Iris pigment epithelial cell (primary cell): Measurements from ENCODE around the gene BAHD1.

Source experiments
- DNase-seq: peaks from one replicate; pipeline ENCODE4 v3.0.0-alpha.2; 2011; ENCODE audit warnings: low read depth

BAHD1 gene

GRCh38 chr15:40467261-40467615, 26.5 kb downstream of the BAHD1 start:
- DNase-seq, result no peak

- DNase-seq, result no peak
Observed at GRCh38 chr15:40468898-40469331, 28.2 kb downstream of the BAHD1 start.

- DNase-seq, result peak; percentile 7
Observed at GRCh38 chr15:40469776-40470390, 29.1 kb downstream of the BAHD1 start.

- DNase-seq, result peak; percentile 51
Observed at GRCh38 chr15:40470423-40471104, 29.8 kb downstream of the BAHD1 start, which contains the start of gene CHST14. TSS of gene CHST14 (plus strand) at chr15:40470984. CDS start at chr15:40471214, 230 bp downstream.

GRCh38 chr15:40471105-40471807, 30.5 kb downstream of the BAHD1 start:
- peak; percentile 31 for DNase-seq

- no peak for DNase-seq
Observed at GRCh38 chr15:40471808-40472150, 31.0 kb downstream of the BAHD1 start.

- no peak for DNase-seq
Observed at GRCh38 chr15:40472171-40472727, 31.5 kb downstream of the BAHD1 start.

GRCh38 chr15:40474581-40474980, 33.8 kb downstream of the BAHD1 start:
- DNase-seq, result no peak

GRCh38 chr15:40477642-40478327, 37.0 kb downstream of the BAHD1 start:
- DNase-seq, result no peak

GRCh38 chr15:40479024-40479423, 38.3 kb downstream of the BAHD1 start:
- DNase-seq, result no peak

GRCh38 chr15:40481341-40482074, 40.8 kb downstream of the BAHD1 start:
- peak; percentile 8 for DNase-seq

- no peak for DNase-seq
Observed at GRCh38 chr15:40483919-40484318, 43.2 kb downstream of the BAHD1 start.

- no peak for DNase-seq
Observed at GRCh38 chr15:40486066-40486770, 45.5 kb downstream of the BAHD1 start.

GRCh38 chr15:40487816-40488682, 47.3 kb downstream of the BAHD1 start:
- no peak for DNase-seq

- no peak for DNase-seq
Observed at GRCh38 chr15:40489274-40490175, 48.8 kb downstream of the BAHD1 start.

GRCh38 chr15:40493089-40493840, 52.5 kb downstream of the BAHD1 start:
- no peak for DNase-seq

- DNase-seq, result no peak
Observed at GRCh38 chr15:40495516-40495915, 54.8 kb downstream of the BAHD1 start.

- DNase-seq, result peak; percentile 52
Observed at GRCh38 chr15:40498418-40498817, 57.7 kb downstream of the BAHD1 start.
